Endothelial cell of umbilical vein (primary cell): ENCODE results near the gene AKT3. TPM values are rescaled to one million over a fixed set of nuclear protein-coding genes. Genes with fewer than 3 reads are reported as not detected.

Source experiments
- BruUV-seq: library from RNA; stranded (reverse); fragments of 400-500 nt; replicated peaks from 2 replicates; lab custom pipeline; 2021; lab: Mats Ljungman, UMichigan
- CTCF ChIA-PET: fragments of 300-600, 350-600 bp; sonication (Branson Sonifier 250); formaldehyde crosslinking; loops from one replicate; lab custom pipeline; 2021; ENCODE audit warnings: antibody characterized with exemption, inconsistent platforms; lab: Charles Lee
- POLR2A ChIA-PET: fragments of 300-600, 350-600 bp; sonication (Branson Sonifier 250); formaldehyde crosslinking; loops from one replicate; lab custom pipeline; 2021; ENCODE audit warnings: antibody characterized with exemption, inconsistent platforms; lab: Charles Lee
- DNase-seq: peaks from one replicate; pipeline ENCODE4 v3.0.0-alpha.2; 2011; ENCODE audit warnings: low read depth, low spot score
- FAIRE-seq: peaks from 2 replicates; lab custom pipeline; 2011; peaks lifted over from hg19 to GRCh38; lab: Jason Lieb, UNC
- H2AFZ ChIP-seq: 2 replicates; pipeline ENCODE4 v1.6.0; 2012; ENCODE audit warnings: low read depth, low read length, control low read depth, inconsistent platforms
- H3K27ac ChIP-seq: 2 replicates; pipeline ENCODE4 v1.5.1; 2011; ENCODE audit warnings: low read depth, mild to moderate bottlenecking, control low read depth, low read length, moderate library complexity; ENCODE audit not compliant: insufficient read depth
- H3K27me3 ChIP-seq, 2 experiments: 2 replicates each; pipeline versions ENCODE4 v1.6.0 to v1.6.1; 2011; ENCODE audit warnings: low read length in 2 of 2, mixed read lengths in 1 of 2; ENCODE audit not compliant: control insufficient read depth in 2 of 2, insufficient read depth in 2 of 2
- H3K36me3 ChIP-seq, 2 experiments: 2 replicates in 1 of 2; 3 replicates in 1 of 2; pipeline ENCODE4 v1.5.1; 2011; ENCODE audit warnings: low read length in 2 of 2, mild to moderate bottlenecking in 1 of 2, moderate library complexity in 1 of 2; ENCODE audit not compliant: control insufficient read depth in 2 of 2, insufficient read depth in 2 of 2; ENCODE audit errors: extremely low read depth in 1 of 2
- H3K4me1 ChIP-seq: 3 replicates; pipeline ENCODE4 v1.5.1; 2011; ENCODE audit warnings: mild to moderate bottlenecking, low read length; ENCODE audit not compliant: control insufficient read depth, insufficient read depth; ENCODE audit errors: extremely low read depth
- H3K4me2 ChIP-seq: 2 replicates; pipeline ENCODE4 v1.6.1; 2011; ENCODE audit warnings: low read length, control low read depth, mixed read lengths; ENCODE audit not compliant: insufficient read depth
- H3K4me3 ChIP-seq, 3 experiments: fragments of 200-600 bp in 1 of 3; sonication (generic), shearing (Covaris generic) in 1 of 3; replicated peaks in 1 of 3; 2 replicates each; pipeline ENCODE4 v1.5.1; 2011 to 2016; ENCODE audit warnings: control low read depth in 3 of 3, low read length in 3 of 3, mild to moderate bottlenecking in 2 of 3, inconsistent platforms in 1 of 3, low read depth in 1 of 3, moderate library complexity in 1 of 3; ENCODE audit not compliant: insufficient read depth in 1 of 3
- H3K79me2 ChIP-seq: 2 replicates; pipeline ENCODE4 v1.6.0; 2012; ENCODE audit warnings: low read length, inconsistent platforms; ENCODE audit not compliant: control insufficient read depth, insufficient read depth
- H3K9ac ChIP-seq: replicated peaks from 2 replicates; pipeline ENCODE3; 2011; ENCODE audit warnings: low read length, control low read depth; ENCODE audit not compliant: insufficient read depth; ENCODE audit errors: extremely low read depth
- H3K9me1 ChIP-seq: replicated peaks from 3 replicates; pipeline ENCODE4 v1.6.0; 2011; ENCODE audit warnings: mild to moderate bottlenecking, low read length; ENCODE audit not compliant: control insufficient read depth, insufficient read depth; ENCODE audit errors: extremely low read depth
- H3K9me3 ChIP-seq: replicated peaks from 2 replicates; pipeline ENCODE4 v1.5.1; 2012; ENCODE audit warnings: low read length, inconsistent platforms; ENCODE audit not compliant: control insufficient read depth, insufficient read depth
- H4K20me1 ChIP-seq: replicated peaks from 2 replicates; pipeline ENCODE3; 2011; ENCODE audit warnings: mild to moderate bottlenecking, low read length; ENCODE audit not compliant: control insufficient read depth, insufficient read depth; ENCODE audit errors: extremely low read depth
- CTCF ChIP-seq, 2 donors: IDR thresholded peaks; 1 replicate in 1 of 2; 2 replicates in 1 of 2; pipeline ENCODE4 v1.5.1; 2011; ENCODE audit warnings: low read length in 2 of 2, mild to moderate bottlenecking in 2 of 2, moderate library complexity in 2 of 2, control low read depth in 1 of 2, inconsistent platforms in 1 of 2, low read depth in 1 of 2; ENCODE audit not compliant: insufficient read depth in 1 of 2; ENCODE audit errors: extremely low read depth in 1 of 2
- EZH2 ChIP-seq: IDR thresholded peaks from 2 replicates; pipeline ENCODE4 v1.6.1; 2012; ENCODE audit warnings: borderline replicate concordance, low read depth, mild to moderate bottlenecking, moderate library complexity, low read length, inconsistent platforms; ENCODE audit not compliant: severe bottlenecking
- FOS ChIP-seq: IDR thresholded peaks from 2 replicates; pipeline ENCODE4 v1.6.1; 2011; ENCODE audit warnings: mild to moderate bottlenecking, low read length, moderate library complexity, borderline replicate concordance; ENCODE audit not compliant: insufficient read depth
- GATA2 ChIP-seq: IDR thresholded peaks from 2 replicates; pipeline ENCODE4 v1.7.0; 2011; ENCODE audit warnings: low read depth, mild to moderate bottlenecking, moderate library complexity, mixed read lengths, low read length; ENCODE audit not compliant: insufficient read length, insufficient read depth
- JUN ChIP-seq: IDR thresholded peaks from 2 replicates; pipeline ENCODE4 v1.6.1; 2011; ENCODE audit warnings: borderline replicate concordance, low read depth; ENCODE audit not compliant: insufficient read length, insufficient read depth
- MYC ChIP-seq: IDR thresholded peaks from one replicate; pipeline ENCODE4 v1.6.1; 2011; ENCODE audit warnings: mild to moderate bottlenecking, low read depth, low read length
- POLR2A ChIP-seq: IDR thresholded peaks from 2 replicates; pipeline ENCODE4 v1.6.1; 2012; ENCODE audit warnings: low read depth, mild to moderate bottlenecking, control low read depth, low read length
- POLR2AphosphoS5 ChIP-seq: IDR thresholded peaks from 2 replicates; pipeline ENCODE4 v1.6.1; 2012; ENCODE audit warnings: low read depth, mild to moderate bottlenecking, control low read depth, low read length, moderate library complexity; ENCODE audit not compliant: insufficient read depth
- dilution Hi-C: fragments of 300-500 bp; cut with MboI; formaldehyde crosslinking; loops from one replicate; pipeline ENCODE4 v1.15.0; 2019; ENCODE audit warnings: low sequenced_read_pairs; ENCODE audit not compliant: extremely low pct_ligation_motif_present
- intact Hi-C: fragments of 100-400 bp; cut with micrococcal nuclease; formaldehyde crosslinking; loops from one replicate; pipeline ENCODE4 v1.10.0; 2022
- polyA plus RNA-seq, 4 experiments: library from polyadenylated mRNA; depleted of rRNA in 3 of 4; stranded (reverse) in 3 of 4; unstranded in 1 of 4; fragments of >200 nt; gene quantifications; 2 replicates each; pipeline versions ENCODE4 v1.2.1 to v1.2.3, GENCODE V29; 2011 to 2012; ENCODE audit warnings: missing spikeins in 1 of 4
- total RNA-seq: library from RNA; stranded (reverse); gene quantifications from 2 replicates; pipeline ENCODE4 v1.2.3, GENCODE V29; 2021
- TF ChIP-seq, protein P1 (sequence below): IDR thresholded peaks from 2 replicates; pipeline ENCODE4 v1.6.1; 2011; ENCODE audit not compliant: insufficient read depth, insufficient read length

Gene AKT3
- total and polyA plus RNA-seq, 2 donors (not counting 3 experiments of a cell fraction or from before 2014, with no cell fraction given), result 20.6 to 97.1 TPM

DNA sequence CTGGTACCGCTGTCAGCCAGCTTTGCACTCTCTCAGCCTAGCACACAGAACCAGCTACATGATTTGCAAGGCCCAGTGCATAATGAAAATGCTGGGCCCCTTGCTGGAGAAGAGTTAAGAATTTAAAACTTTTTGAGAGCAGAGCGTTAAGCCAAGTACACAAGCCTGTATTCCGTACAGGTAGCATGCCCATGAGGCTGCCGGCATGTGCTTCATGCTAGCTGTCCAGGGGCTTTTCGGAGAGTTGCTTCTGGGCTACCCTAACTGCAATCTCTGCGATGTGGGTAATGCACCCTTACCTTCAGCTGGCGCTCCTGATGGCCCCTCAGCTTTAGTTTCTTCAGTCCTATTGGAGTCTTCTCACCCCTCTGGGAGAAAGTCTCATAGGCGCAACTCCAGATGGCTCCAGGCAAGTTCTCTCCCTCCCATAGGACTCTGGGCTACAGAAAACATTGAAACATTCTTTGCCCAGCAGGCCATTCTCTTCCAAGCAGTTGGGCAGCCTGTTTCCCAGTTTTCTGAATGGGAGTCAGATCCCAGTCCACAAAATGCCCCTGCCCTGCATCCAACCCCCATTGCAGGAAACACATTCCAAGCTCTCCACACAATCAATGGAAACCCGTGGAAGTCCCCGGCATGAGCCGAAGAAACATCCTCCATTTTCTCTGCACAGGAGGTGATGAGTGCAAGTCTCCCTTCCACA lies 5.7 kb upstream of the AKT3 start:
- DNase-seq (no peak), FAIRE-seq (no peak)
- no peak overlapping the region for H2AFZ ChIP-seq
- no peak for TF ChIP-seq POLR2A
- no peak for TF ChIP-seq JUN
- TF ChIP-seq FOS, result no peak
- TF ChIP-seq, protein P1, sequence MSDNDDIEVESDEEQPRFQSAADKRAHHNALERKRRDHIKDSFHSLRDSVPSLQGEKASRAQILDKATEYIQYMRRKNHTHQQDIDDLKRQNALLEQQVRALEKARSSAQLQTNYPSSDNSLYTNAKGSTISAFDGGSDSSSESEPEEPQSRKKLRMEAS, result no peak
- TF ChIP-seq GATA2, result no peak
- no peak for TF ChIP-seq POLR2AphosphoS5
- no peak for TF ChIP-seq MYC
- TF ChIP-seq EZH2, result no peak
- TF ChIP-seq CTCF (IDR thresholded peaks at IDR 0.05; ENCODE audit: extremely low read depth in 1 of 2, insufficient read depth in 1 of 2, low read depth in 1 of 2, low read length in 2 of 2), result no peak
- peaks cover 10% of the 10 kb centered on the region for H3K4me1 ChIP-seq
- no peak overlapping the region for H3K4me3 ChIP-seq
- intact Hi-C loops, result no loop called here
- no peaks in the 10 kb centered on the region for H4K20me1 ChIP-seq
- no peak overlapping the region for H3K27ac ChIP-seq
- H3K9me1 ChIP-seq, result no peaks in the 10 kb centered on the region
- BruUV-seq, result no TSS peak
- no peaks in the 10 kb centered on the region for H3K79me2 ChIP-seq
- no peaks in the 10 kb centered on the region for H3K36me3 ChIP-seq
- H3K27me3 ChIP-seq, result peaks cover 0 to 2% of the 10 kb centered on the region in 2 experiments
- no peaks in the 10 kb centered on the region for H3K9me3 ChIP-seq
- no peak overlapping the region for H3K9ac ChIP-seq
- ChIA-PET POLR2A (no interaction called here), CTCF (interaction anchor here (1.0 to 1.5 kb wide), 3 partner anchors 10 to 512 kb away, joined by 3 to 5 read pairs (median 3); no protein-coding TSS in a partner anchor)
- no peak overlapping the region for H3K4me2 ChIP-seq
- dilution Hi-C loops, result no loop called here
